Thoracic aorta endothelial cell (primary cell): ENCODE data around the gene ANTXR1. TPM values are rescaled to one million over a fixed set of nuclear protein-coding genes. Genes with fewer than 3 reads are reported as not detected.

Experiments
- small RNA-seq: library from RNA; depleted of rRNA; stranded (forward); fragments of <200 nt; gene quantifications from one replicate; pipeline ENCODE3, GENCODE V24; 2012
- total RNA-seq: library from RNA; depleted of rRNA; stranded (reverse); fragments of >200 nt; gene quantifications from 2 replicates; pipeline ENCODE4 v1.2.3, GENCODE V29; 2012

ANTXR1 gene
- 7.4 and 20.6 TPM in 2 replicates for total RNA-seq

DNA sequence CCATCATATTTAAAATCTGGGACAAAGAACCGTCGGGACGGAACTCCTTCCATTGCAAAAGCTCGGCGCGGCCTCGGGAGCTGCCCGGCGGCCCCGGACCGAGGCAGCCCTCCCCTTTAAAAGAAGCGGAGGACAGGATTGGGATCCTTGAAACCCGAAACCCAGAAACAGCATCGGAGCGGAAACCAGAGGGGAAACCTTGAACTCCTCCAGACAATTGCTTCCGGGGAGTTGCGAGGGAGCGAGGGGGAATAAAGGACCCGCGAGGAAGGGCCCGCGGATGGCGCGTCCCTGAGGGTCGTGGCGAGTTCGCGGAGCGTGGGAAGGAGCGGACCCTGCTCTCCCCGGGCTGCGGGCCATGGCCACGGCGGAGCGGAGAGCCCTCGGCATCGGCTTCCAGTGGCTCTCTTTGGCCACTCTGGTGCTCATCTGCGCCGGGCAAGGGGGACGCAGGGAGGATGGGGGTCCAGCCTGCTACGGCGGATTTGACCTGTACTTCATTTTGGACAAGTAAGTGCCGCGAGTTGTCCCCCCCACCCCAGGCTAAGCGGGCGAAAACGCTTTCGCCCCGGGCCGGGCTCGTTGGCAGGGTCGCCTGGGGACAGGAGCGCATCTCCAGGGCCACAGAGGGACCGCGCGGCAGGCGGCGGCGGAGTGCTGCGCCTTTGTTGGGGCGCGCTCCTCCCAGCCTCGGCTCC, at the start of gene ANTXR1:
ANTXR1 (plus strand) TSS at position 38 of the 698 bp plus-strand sequence; CDS start at position 359, 321 bp downstream.

DNA sequence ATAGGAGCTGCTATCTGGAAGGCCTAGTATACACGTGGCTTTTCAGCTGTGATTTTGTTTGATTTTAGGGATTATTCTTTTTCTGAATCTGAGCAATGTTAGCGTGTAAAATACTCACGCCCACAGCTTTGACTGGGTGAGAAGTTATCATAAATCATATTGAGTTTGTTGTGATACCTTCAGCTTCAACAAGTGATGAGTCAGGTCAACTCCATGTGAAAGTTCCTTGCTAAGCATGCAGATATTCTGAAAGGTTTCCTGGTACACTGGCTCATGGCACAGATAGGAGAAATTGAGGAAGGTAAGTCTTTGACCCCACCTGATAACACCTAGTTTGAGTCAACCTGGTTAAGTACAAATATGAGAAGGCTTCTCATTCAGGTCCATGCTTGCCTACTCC, 38.7 kb upstream of the ANTXR1 start, which contains the start of gene GKN1:
GKN1 (plus strand) TSS at position 386 of the 400 bp plus-strand sequence. CDS start 42 bp downstream, outside the sequence.

Small RNAs within 50 kb of the gene (small RNA-seq; reads per million reads assigned to genes)
- 0.98 reads per million, percentile 18 among the genes with 10 or more reads in this experiment for gene MIR3126
- not detected for gene RNA5SP96
- gene RNU6-1216P, result not detected

Other genes starting within 250 kb of the ANTXR1 start
- gene BMP10, start 141.8 kb upstream of the ANTXR1 start, total RNA-seq, result not detected in 2 replicates
- gene GKN2, start 60.3 kb upstream of the ANTXR1 start, total RNA-seq, result not detected in 2 replicates
- gene GKN1, start 38.5 kb upstream of the ANTXR1 start, total RNA-seq, result not detected in 2 replicates